Retinal pigment epithelial cell (primary cell): ENCODE results near the gene NEK4.

Source experiments
- DNase-seq: peaks from one replicate; pipeline ENCODE4 v3.0.0-alpha.2; 2010; ENCODE audit warnings: low read depth
- H3K4me3 ChIP-seq: 2 replicates; pipeline ENCODE4 v1.5.1; 2011; ENCODE audit warnings: mild to moderate bottlenecking, low read length, control low read depth, moderate library complexity
- TF ChIP-seq, protein P1 (sequence below): conservative IDR thresholded peaks from 2 replicates; pipeline ENCODE4 v1.5.1; 2011; ENCODE audit warnings: low read depth, low read length, control low read depth, inconsistent platforms

The NEK4 gene

DNA sequence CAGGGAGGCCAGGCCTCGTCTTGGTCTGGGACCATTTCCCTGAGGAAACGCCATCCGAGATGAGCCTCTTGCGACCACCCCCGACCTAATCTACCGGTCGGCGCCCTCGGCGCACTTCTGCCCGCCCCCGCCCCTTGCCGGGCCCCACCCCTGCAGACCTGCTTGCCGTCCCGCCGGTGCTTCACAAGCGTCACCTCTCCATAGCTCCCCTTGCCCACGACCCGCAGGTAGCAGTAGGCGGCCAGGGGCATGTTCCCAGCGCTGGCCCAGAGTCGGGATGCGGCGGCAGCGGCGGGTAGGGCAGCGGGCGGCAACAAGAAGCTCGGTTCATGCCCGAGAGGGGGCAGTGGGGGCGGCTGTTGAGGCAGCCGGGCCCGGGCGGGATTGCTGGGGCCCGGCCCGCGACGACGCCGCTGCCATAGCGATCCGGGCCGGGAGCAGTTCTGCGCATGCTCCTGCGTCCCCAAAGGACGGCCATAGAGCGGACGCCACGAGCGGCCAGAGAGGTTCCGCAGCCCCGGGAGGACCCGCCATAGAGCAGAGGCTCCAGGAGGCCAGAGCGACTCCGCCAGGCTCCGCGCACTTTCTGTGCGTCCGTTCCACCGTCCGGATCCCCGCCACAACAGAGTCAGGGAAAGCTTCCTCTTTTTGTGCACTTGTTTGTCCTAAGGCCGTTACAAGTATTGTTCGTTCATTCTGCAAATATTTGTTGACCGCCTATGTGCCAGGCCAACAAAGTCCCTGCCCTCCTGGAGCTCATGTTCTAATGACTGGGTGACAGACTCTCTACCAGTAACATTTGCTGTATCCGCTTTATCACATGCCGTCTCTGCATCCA is at the start of gene NEK4:
NEK4 (minus strand) TSS at position 445 of the 838 bp plus-strand sequence; CDS start at position 251, 194 bp downstream.
- DNase-seq = peak; percentile 54
- peak within 1 kb of the TSS; percentile 85 for H3K4me3 ChIP-seq
- TF ChIP-seq, protein P1, sequence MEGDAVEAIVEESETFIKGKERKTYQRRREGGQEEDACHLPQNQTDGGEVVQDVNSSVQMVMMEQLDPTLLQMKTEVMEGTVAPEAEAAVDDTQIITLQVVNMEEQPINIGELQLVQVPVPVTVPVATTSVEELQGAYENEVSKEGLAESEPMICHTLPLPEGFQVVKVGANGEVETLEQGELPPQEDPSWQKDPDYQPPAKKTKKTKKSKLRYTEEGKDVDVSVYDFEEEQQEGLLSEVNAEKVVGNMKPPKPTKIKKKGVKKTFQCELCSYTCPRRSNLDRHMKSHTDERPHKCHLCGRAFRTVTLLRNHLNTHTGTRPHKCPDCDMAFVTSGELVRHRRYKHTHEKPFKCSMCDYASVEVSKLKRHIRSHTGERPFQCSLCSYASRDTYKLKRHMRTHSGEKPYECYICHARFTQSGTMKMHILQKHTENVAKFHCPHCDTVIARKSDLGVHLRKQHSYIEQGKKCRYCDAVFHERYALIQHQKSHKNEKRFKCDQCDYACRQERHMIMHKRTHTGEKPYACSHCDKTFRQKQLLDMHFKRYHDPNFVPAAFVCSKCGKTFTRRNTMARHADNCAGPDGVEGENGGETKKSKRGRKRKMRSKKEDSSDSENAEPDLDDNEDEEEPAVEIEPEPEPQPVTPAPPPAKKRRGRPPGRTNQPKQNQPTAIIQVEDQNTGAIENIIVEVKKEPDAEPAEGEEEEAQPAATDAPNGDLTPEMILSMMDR = no peak

DNA sequence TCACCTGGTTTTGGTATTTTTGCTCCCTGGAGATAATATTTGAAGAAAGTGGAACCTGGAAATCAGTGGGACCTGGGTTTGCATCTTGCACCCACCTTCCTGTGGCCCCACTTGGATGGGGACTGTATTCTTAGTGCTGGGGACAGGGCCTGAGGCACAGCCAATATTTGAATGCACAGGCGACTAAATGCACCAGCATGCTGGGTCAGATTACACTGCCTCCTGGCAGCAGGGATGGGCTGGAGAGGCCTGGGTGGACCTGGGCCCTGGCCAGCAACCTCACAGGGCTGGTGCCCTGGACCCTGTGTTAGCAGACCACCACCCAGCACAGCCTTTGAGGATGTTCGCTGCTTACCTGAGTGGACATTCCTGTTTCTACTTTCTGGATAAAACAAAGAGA is 49.2 kb upstream of the NEK4 start:
- DNase-seq = no peak
- no peak overlapping the region for H3K4me3 ChIP-seq
- TF ChIP-seq, protein P1 = no peak

DNA sequence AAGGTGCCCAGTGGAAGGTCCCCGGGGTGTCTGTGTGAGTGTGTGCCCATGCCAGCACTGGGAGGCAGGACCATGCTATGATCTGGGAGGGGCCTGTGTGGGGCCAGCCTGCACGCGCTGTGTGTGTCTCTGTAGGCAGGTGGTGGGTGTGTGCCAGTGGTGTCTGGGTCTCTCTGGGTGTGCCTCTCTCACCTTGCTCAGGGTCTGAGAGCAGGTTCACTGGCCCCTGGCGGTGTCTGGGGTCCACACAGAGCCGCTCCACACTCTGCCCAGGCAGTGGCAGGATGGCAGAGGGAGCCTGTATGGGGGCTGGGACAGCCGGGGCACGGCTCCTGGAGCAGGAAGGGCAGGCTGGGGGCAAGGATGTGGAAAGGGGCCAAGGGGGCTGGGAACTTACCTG is 47.1 kb upstream of the NEK4 start:
- DNase-seq = no peak
- TF ChIP-seq, protein P1 = no peak
- H3K4me3 ChIP-seq = no peak overlapping the region

DNA sequence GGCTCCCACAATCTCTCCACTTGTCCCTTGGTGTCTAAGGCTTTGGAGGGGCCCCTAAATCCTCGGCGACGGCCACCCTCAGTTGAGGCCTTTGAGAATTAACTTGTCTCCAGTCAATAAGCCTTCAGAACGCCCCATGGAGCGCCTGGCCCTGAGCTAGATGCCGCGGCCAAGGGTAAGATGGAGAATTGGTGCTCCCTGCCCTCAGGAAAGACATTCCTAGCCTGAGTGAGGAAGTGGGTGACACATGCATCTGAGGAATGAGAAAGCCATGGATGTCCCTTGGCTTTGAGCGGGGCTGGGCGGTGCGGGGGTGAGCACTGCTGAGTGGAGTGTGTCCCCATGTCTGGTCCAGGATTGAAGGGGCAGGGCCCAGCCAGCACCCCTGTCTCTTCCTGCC is 46.5 kb upstream of the NEK4 start:
- H3K4me3 ChIP-seq = no peak overlapping the region
- TF ChIP-seq, protein P1 = no peak
- DNase-seq = no peak

DNA sequence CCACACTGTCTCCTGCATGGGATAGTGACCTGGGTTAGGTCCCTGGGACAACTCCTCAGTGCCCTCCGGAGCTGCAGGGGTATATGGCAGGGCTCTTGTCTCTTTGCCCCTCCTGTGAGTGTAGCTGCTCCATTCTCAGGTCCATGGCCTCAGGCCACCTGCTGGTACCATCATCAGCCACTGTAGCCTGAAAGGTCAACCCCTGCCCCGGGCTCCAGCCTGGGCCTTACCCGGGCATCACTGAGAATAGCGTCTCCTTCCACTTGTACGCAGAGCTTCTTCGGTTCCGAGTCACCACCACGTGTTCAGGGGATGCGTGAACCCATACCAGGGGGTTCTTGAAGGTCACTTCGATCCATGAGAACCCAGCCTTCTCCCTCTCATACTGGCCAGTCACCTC is 45.9 kb upstream of the NEK4 start:
- DNase-seq = no peak
- TF ChIP-seq, protein P1 = no peak
- H3K4me3 ChIP-seq = no peak overlapping the region

DNA sequence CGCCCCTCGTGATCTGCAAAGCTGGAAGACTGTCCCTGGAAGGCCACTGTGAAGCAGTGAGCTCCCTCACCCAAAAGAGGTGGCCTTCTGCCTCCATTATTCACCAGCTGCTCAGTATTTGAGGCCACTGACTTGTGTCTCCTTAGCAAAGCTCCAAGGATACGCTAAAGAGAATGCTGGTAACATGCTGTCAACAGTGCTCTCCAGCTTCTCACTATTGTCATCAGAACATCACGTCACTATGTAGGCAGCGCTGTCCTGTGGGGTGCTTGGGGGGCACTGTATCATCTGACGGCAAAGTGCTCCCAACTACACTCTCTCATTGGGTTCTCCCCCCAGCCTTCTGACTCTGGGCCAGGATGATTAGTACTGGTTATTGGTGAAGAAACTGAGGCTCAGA is 45.5 kb upstream of the NEK4 start:
- no peak overlapping the region for H3K4me3 ChIP-seq
- DNase-seq = no peak
- TF ChIP-seq, protein P1 = no peak

DNA sequence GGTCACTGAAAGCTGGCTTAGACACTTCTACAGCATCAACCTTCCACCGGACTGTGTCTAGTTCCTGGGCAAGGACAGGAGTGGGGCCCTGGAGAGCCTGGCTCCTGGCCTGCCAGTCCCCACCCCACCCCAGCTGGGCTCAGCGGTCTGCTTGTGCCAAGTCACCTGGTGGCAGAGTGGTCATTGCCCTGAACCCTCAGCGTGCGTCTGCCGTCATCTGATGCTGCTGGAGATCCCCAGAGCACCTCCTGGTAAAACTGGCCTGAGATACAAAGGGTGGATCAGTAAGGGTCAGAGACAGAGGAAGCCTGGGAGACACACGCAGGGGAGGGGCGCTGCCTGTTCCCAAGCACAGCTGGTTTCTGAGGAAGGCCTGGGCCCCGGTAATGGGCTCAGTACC is 43.1 kb upstream of the NEK4 start:
- DNase-seq = no peak
- H3K4me3 ChIP-seq = no peak overlapping the region
- TF ChIP-seq, protein P1 = no peak
